ENCODE data around the gene TRERF1. TPM values are rescaled to one million over a fixed set of nuclear protein-coding genes. Genes with fewer than 3 reads are reported as not detected.

The TRERF1 gene
- polyA plus RNA-seq, 1 experiment: 3.5 TPM

DNA sequence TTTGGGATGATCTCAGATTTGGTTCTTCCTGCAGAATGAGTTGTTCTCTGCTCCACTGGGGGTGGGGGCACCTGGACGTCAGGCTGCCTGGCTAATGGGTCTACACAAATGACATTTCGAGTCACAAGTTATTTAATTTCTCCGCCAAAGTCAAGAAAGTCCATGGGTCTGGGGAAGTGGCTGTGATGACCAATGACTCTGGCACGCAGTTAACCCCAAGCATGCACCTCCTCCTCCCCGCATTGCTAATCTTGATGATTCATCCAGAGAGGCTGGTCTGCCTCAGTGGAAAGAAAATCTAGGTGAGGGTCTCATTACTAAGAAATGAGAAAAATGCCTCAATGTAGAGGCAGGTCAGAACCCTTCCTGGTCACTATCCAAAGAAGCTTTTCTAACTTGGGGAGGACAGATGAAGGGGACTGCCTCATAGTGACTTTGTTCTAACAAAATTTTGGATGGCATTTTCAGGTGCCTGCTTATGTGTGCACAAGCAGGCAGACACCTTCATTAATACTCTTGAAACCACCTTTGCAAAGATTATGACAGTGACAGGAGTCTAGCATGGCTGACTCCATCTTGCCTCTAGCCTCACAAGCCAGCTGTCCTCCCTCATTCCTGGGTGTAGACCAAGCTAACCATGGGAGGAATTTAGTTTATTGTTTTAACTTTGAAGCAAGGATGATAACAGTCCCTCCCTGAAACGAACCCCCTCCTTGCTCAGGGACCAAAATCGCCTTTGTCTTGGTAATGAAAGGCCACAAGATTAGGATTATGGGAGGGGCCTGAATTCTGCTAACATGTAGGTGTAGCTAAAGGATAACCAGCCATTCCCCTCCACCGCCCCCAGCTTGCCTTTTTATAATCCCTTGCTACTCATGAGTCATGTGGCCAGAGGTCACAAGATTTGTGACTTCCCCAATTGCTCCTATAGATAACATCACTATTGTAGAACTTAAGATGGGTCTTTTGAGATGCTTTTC is 135.4 kb downstream of the TRERF1 start:
- DNase-seq (ENCODE audit: low read depth): peak; percentile 91
- Histone ChIP-seq H3K27me3 (ENCODE audit: control insufficient read depth, insufficient read depth, low read length) (no peaks in the 10 kb centered on the region), H3K4me3 (ENCODE audit: low read depth, low read length) (no peak overlapping the region), H3K36me3 (ENCODE audit: control insufficient read depth, insufficient read depth, low read length) (no peaks in the 10 kb centered on the region)
- TF ChIP-seq, protein P1, sequence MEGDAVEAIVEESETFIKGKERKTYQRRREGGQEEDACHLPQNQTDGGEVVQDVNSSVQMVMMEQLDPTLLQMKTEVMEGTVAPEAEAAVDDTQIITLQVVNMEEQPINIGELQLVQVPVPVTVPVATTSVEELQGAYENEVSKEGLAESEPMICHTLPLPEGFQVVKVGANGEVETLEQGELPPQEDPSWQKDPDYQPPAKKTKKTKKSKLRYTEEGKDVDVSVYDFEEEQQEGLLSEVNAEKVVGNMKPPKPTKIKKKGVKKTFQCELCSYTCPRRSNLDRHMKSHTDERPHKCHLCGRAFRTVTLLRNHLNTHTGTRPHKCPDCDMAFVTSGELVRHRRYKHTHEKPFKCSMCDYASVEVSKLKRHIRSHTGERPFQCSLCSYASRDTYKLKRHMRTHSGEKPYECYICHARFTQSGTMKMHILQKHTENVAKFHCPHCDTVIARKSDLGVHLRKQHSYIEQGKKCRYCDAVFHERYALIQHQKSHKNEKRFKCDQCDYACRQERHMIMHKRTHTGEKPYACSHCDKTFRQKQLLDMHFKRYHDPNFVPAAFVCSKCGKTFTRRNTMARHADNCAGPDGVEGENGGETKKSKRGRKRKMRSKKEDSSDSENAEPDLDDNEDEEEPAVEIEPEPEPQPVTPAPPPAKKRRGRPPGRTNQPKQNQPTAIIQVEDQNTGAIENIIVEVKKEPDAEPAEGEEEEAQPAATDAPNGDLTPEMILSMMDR (IDR thresholded peaks at IDR 0.05; ENCODE audit: insufficient read depth, low read depth, low read length): no peak
- ChIA-PET POLR2A (no interaction called here), CTCF (interaction anchor here (1.0 to 2.9 kb wide), 3 partner anchors 215 to 231 kb away, joined by 3 to 12 read pairs (median 4); no protein-coding TSS in a partner anchor)

DNA sequence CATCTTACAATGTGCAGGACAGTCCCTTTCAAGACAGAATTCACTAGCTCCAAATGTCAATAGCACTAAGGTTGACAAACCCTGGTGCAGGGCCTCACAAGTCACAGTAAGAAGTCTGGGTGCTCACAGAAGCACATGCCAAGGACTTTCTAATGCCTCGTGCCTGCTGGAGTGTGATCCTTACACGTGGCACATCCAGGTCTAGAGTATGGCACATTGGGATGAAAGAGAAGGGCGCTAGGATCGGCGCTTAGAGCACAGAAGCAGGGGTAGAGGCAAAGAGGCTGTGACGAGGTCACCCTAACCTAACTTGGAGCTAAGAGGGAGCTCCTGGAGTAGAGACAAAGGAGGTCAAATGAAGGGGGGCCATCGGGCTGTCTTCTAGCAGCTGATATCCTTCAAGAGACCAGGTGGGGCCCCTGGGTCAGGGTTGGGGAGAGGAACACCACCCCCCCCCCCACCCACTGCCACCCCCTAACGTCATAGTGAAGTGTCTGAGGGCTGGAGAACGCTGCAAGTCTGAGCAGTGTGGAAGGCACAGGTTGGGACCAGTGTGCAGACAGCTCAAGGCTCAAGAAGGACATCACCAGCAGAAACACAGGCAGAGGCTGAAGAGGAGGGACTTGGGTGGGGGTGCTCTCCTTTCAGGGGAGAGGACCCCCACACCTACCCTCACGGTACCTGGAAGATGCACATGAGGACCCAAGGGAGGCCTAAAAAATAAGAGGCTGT is 136.3 kb downstream of the TRERF1 start:
- ChIA-PET POLR2A (interaction anchor here (0.7 kb wide), 1 partner anchor 50 kb away, joined by 3 read pairs; no protein-coding TSS in a partner anchor), CTCF (interaction anchor here (0.9 to 1.6 kb wide), 4 partner anchors 60 to 232 kb away, joined by 3 to 7 read pairs (median 4); no protein-coding TSS in a partner anchor)
- TF ChIP-seq, protein P1 (IDR thresholded peaks at IDR 0.05; ENCODE audit: insufficient read depth, low read depth, low read length): no peak
- H3K36me3 ChIP-seq (ENCODE audit: control insufficient read depth, insufficient read depth, low read length): no peaks in the 10 kb centered on the region
- DNase-seq (ENCODE audit: low read depth): no peak
- H3K4me3 ChIP-seq (ENCODE audit: low read depth, low read length): no peak overlapping the region
- no peaks in the 10 kb centered on the region for H3K27me3 ChIP-seq (ENCODE audit: control insufficient read depth, insufficient read depth, low read length)

DNA sequence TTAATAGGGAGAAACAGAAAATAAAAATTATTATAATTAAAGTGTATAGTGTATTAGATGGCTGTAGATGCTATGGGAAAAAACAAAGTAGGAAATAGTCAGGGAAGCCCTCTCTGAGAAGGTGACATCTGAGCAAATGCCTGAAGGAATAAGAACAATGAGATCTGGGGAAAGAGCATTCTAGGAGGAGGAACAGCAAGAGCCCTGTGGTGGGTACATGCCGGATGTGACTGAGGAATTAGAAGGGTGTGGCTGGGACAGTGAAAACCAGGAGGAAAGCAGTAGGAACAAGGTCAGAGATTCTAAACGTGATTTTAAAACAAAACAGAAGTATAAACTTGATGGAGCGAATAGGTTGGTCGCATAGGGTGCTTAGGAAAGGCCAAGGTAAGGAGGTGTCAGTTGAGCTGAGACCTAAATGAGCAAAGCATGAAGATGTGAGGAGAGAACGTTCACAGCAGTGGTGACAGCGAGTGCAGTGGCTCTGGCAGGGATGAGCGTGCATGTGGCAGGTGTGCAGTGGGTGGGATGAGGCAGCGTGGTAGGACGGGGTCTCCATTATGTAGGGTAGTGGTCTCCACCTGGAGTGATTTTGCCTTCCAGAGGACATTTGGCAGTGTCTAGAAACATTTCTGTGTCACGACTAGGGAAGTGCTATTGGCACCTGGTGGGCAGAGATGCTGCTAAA is 137.0 kb downstream of the TRERF1 start:
- no peaks in the 10 kb centered on the region for H3K27me3 ChIP-seq (ENCODE audit: control insufficient read depth, insufficient read depth, low read length)
- no peaks in the 10 kb centered on the region; the same call in 1 of the 2 replicates for H3K36me3 ChIP-seq (ENCODE audit: control insufficient read depth, insufficient read depth, low read length)
- ChIA-PET POLR2A (interaction anchor here (0.7 kb wide), 1 partner anchor 51 kb away, joined by 3 read pairs; no protein-coding TSS in a partner anchor), CTCF (interaction anchor here (0.9 to 1.6 kb wide), 3 partner anchors 61 to 233 kb away, joined by 3 to 7 read pairs (median 3); no protein-coding TSS in a partner anchor)
- no peak for DNase-seq (ENCODE audit: low read depth)
- no peak overlapping the region for H3K4me3 ChIP-seq (ENCODE audit: low read depth, low read length)
- TF ChIP-seq, protein P1 (IDR thresholded peaks at IDR 0.05; ENCODE audit: insufficient read depth, low read depth, low read length): no peak

DNA sequence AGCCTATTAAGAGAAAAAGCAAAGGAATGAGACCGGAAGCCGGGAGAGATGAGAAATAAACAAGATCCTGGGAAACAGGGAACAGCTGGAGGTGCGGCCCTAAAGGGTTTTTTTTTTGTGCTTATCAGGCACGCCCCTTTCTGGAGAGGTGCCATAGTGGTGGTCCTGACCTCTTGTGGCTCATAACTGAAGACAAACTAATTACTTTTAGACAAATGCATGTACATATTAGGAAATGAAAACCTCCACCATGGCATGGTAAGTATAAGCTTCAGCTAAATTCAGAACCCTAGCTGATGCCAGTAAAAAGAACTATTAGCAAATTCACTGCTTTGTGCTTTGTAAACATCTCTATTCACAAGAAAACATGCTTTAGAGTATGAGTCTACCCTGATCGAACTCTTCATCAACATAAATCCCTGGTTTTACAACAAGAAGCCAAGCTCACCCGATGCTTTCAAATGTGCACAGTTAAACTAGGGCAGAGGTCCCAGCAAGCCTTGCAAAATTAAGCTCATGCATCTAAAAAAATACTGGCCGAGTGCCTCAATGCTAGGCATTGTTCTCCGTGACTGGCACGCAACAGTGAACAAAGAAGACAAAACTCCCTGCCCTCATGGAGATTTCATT is 137.7 kb downstream of the TRERF1 start:
- ChIA-PET POLR2A (no interaction called here), CTCF (interaction anchor here (1.2 to 1.6 kb wide), 2 partner anchors 217 to 218 kb away, joined by 4 to 7 read pairs; no protein-coding TSS in a partner anchor)
- no peaks in the 10 kb centered on the region for H3K27me3 ChIP-seq (ENCODE audit: control insufficient read depth, insufficient read depth, low read length)

More for the DNA sequence above, 137.7 kb downstream of the TRERF1 start:
- no peaks in the 10 kb centered on the region; the same call in 1 of the 2 replicates for H3K36me3 ChIP-seq (ENCODE audit: control insufficient read depth, insufficient read depth, low read length)
- H3K4me3 ChIP-seq (ENCODE audit: low read depth, low read length): no peak overlapping the region
- TF ChIP-seq, protein P1 (IDR thresholded peaks at IDR 0.05; ENCODE audit: insufficient read depth, low read depth, low read length): no peak
- DNase-seq (ENCODE audit: low read depth): no peak
